ENCODE data around the gene TIMP4. TPM values are rescaled to one million over a fixed set of nuclear protein-coding genes. Genes with fewer than 3 reads are reported as not detected.

The TIMP4 gene
- polyA plus RNA-seq, 1 experiment = 1.8 TPM

DNA sequence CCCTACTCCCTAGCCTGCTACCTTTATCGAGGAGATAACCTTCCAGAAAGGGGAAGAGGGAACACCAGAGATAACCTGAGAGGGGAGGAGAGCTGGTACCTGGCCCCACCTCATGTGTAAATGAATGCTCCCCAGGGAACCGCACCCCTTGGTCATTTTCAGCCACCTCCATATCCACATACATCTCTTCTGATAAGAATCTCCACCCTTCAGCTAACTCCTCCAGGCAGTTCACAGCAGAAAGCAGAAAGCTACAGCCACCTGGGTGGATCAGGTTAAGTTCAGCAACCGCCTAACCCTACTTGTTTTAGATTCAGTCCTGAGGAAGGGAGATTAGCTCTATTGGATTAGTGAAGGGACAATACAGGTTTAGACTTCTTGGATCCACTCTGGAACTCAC is 38.0 kb upstream of the TIMP4 start:
- TF ChIP-seq, protein P1, sequence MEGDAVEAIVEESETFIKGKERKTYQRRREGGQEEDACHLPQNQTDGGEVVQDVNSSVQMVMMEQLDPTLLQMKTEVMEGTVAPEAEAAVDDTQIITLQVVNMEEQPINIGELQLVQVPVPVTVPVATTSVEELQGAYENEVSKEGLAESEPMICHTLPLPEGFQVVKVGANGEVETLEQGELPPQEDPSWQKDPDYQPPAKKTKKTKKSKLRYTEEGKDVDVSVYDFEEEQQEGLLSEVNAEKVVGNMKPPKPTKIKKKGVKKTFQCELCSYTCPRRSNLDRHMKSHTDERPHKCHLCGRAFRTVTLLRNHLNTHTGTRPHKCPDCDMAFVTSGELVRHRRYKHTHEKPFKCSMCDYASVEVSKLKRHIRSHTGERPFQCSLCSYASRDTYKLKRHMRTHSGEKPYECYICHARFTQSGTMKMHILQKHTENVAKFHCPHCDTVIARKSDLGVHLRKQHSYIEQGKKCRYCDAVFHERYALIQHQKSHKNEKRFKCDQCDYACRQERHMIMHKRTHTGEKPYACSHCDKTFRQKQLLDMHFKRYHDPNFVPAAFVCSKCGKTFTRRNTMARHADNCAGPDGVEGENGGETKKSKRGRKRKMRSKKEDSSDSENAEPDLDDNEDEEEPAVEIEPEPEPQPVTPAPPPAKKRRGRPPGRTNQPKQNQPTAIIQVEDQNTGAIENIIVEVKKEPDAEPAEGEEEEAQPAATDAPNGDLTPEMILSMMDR (IDR thresholded peaks at IDR 0.05; ENCODE audit: insufficient read depth, low read depth, low read length) = no peak
- ChIA-PET CTCF (interaction anchor here (0.9 to 1.2 kb wide), 2 partner anchors 21 to 107 kb away, joined by 3 to 4 read pairs; no protein-coding TSS in a partner anchor), POLR2A (no interaction called here)
- Histone ChIP-seq H3K4me3 (ENCODE audit: low read depth, low read length) (no peak overlapping the region), H3K36me3 (ENCODE audit: control insufficient read depth, insufficient read depth, low read length) (no peaks in the 10 kb centered on the region), H3K27me3 (ENCODE audit: control insufficient read depth, insufficient read depth, low read length) (no peaks in the 10 kb centered on the region)
- DNase-seq (ENCODE audit: low read depth) = no peak

DNA sequence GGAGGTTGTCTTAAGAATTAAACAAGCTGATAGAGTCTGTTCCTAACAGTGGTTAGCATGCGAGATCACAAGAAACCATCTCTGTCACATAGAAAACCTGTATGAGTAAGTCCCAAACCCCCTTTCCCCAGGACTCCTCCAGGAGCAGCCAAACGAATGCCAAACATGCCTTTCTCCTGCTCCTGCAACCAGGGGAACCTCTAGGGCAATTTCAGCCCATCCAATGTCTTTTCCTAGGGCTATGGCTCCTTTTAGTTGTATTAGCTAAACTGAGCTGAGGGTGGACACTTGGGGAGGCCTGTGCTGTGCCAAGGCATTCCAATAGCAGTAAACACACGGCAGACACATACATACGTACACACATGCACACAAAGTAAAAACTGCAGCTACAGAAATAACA is 36.5 kb upstream of the TIMP4 start:
- H3K4me3 ChIP-seq (ENCODE audit: low read depth, low read length) = no peak overlapping the region
- CTCF ChIA-PET = interaction anchor here (0.7 to 1.4 kb wide), 5 partner anchors 9 to 284 kb away, joined by 3 to 5 read pairs (median 4); no protein-coding TSS in a partner anchor
- POLR2A ChIA-PET = no interaction called here
- no peak for DNase-seq (ENCODE audit: low read depth)
- H3K36me3 ChIP-seq (ENCODE audit: control insufficient read depth, insufficient read depth, low read length) = no peaks in the 10 kb centered on the region
- H3K27me3 ChIP-seq (ENCODE audit: control insufficient read depth, insufficient read depth, low read length) = no peaks in the 10 kb centered on the region
- TF ChIP-seq, protein P1 (IDR thresholded peaks at IDR 0.05; ENCODE audit: insufficient read depth, low read depth, low read length) = no peak

DNA sequence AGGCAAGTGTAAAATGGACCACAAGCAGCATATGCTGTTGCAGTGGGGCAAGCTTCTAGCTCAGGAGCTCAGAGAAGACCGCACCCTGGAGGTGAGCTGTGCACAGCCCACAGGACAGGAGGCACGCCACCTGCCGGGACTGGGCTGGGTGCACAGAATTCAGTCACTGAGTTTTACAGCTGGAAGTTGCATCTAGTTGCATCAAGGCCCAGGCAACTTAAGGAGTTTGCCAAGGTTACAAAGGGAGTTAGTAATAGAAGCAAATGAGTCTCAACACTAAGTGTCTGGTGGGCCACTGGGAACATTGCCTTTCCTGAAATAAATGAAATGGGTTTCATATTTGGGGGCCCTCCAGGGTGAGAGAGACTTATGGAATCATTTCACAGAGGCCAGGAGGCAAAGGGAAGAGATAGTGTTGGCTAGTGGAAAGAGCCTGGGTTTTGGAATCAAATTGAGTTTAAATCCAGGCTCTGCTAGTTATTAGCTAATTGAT is 36.0 kb upstream of the TIMP4 start:
- no peak overlapping the region for H3K4me3 ChIP-seq (ENCODE audit: low read depth, low read length)
- no peaks in the 10 kb centered on the region for H3K27me3 ChIP-seq (ENCODE audit: control insufficient read depth, insufficient read depth, low read length)
- DNase-seq (ENCODE audit: low read depth) = no peak
- ChIA-PET CTCF (interaction anchor here (0.7 to 1.4 kb wide), 5 partner anchors 9 to 285 kb away, joined by 3 to 5 read pairs (median 4); no protein-coding TSS in a partner anchor), POLR2A (interaction anchor here (0.5 kb wide), 1 partner anchor 19 kb away, joined by 3 read pairs; no protein-coding TSS in a partner anchor)
- TF ChIP-seq, protein P1 (IDR thresholded peaks at IDR 0.05; ENCODE audit: insufficient read depth, low read depth, low read length) = no peak
- H3K36me3 ChIP-seq (ENCODE audit: control insufficient read depth, insufficient read depth, low read length) = no peaks in the 10 kb centered on the region

DNA sequence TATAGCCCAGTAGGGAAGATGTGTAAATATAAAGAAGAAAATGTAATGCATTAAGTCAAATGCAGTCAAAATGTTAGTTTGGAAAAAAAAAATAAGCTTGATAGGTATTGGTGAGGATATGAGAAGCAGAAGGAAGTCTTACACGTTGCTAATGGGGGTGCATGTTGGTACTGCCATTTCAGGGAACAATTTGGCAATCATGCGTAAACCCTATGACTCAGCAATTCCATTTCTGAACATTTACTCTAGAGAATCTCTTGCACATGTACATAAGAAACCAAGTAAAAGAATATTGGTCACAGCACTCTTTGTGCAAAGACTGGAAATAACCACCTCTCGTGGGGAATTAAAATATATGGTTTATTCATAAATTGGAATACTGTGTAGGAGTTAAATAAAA is 35.5 kb upstream of the TIMP4 start:
- Histone ChIP-seq H3K36me3 (ENCODE audit: control insufficient read depth, insufficient read depth, low read length) (no peaks in the 10 kb centered on the region), H3K4me3 (ENCODE audit: low read depth, low read length) (no peak overlapping the region), H3K27me3 (ENCODE audit: control insufficient read depth, insufficient read depth, low read length) (no peaks in the 10 kb centered on the region)
- TF ChIP-seq, protein P1 (IDR thresholded peaks at IDR 0.05; ENCODE audit: insufficient read depth, low read depth, low read length) = no peak
- peak; percentile 51 for DNase-seq (ENCODE audit: low read depth)
- CTCF ChIA-PET = interaction anchor here (1.4 kb wide), 1 partner anchor 285 kb away, joined by 4 read pairs; no protein-coding TSS in a partner anchor
- POLR2A ChIA-PET = interaction anchor here (0.5 kb wide), 1 partner anchor 20 kb away, joined by 3 read pairs; no protein-coding TSS in a partner anchor

DNA sequence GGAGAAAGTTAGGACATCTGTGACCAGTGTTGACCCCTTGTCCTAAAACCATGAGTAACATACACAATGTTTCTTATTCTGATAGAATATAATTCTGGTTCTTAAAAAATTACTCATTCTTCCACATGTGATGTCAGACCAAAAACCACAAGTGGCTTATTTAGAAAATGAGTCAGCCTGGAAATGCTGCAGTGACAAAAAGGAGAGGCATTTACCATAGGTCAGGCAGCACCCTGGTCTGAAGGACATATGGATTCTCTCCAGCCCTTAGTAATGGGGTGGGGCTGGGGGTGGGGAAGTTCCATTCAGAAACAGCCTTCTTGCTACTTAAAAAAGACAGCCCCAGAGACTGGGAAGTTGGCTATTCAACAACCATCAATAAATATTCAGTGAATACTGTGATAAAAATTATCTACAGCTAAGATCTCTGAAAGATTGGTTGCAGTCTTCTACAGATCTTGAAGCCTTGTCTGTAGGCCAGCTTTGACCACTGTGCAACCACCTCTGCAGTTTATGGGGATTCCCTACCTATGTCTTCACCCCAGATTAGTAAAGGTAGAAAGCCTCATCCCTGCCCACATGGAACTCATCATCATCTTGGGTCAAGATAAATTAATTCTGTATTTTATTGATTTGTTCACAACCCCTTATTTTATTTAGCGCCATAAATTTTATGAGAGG is 34.9 kb upstream of the TIMP4 start:
- Histone ChIP-seq H3K4me3 (ENCODE audit: low read depth, low read length) (no peak overlapping the region), H3K27me3 (ENCODE audit: control insufficient read depth, insufficient read depth, low read length) (no peaks in the 10 kb centered on the region), H3K36me3 (ENCODE audit: control insufficient read depth, insufficient read depth, low read length) (no peaks in the 10 kb centered on the region)
- TF ChIP-seq, protein P1 (IDR thresholded peaks at IDR 0.05; ENCODE audit: insufficient read depth, low read depth, low read length) = no peak
- peak; percentile 95 for DNase-seq (ENCODE audit: low read depth)
- CTCF ChIA-PET = no interaction called here
- POLR2A ChIA-PET = no interaction called here

All from BJ (cell line).